A549 (cell line): ENCODE measurements around the gene PHF21A. TPM values are rescaled to one million over a fixed set of nuclear protein-coding genes. Genes with fewer than 3 reads are reported as not detected.
"Not testable (repeated sequence)": the region's sequence is repeated elsewhere in the genome, so short reads cannot be mapped to it uniquely, and the experiment has no call there.

Experiments
- ATAC-seq, 2 experiments: fragments of 200-7000 bp in 1 of 2; fragments of >200 bp in 1 of 2; cut with Nextera tagmentation in 1 of 2; cut with Tn5 transposase in 1 of 2; 3 replicates each; pipeline versions ENCODE4 v1.8.0 to v1.9.1; 2018 to 2020; ENCODE audit warnings: mild to moderate bottlenecking in 1 of 2, moderate library complexity in 1 of 2
- CTCF ChIA-PET: fragments of 300-600 bp; sonication (Branson Sonifier 250); formaldehyde crosslinking; extraction: SDS; loops from one replicate; lab custom pipeline; 2021; ENCODE audit warnings: antibody characterized with exemption, inconsistent platforms; lab: Yijun Ruan, JAX
- POLR2A ChIA-PET: fragments of 350-600 bp; formaldehyde crosslinking; extraction: SDS; loops from one replicate; lab custom pipeline; 2021; ENCODE audit warnings: antibody characterized with exemption, inconsistent platforms; lab: Yijun Ruan, JAX
- DNase-seq, 2 experiments: peaks; one replicate each; pipeline versions ENCODE4 v3.0.0 to v3.0.0-alpha.2; 2011 to 2016; ENCODE audit warnings: low read depth in 1 of 2, low spot score in 1 of 2
- FAIRE-seq: peaks from 2 replicates; lab custom pipeline; 2011; peaks lifted over from hg19 to GRCh38; lab: Jason Lieb, UNC
- H3K27ac ChIP-seq, 2 experiments: fragments of >200 bp; sonication (Bioruptor Twin); formaldehyde crosslinking; 3 replicates each; pipeline ENCODE4 v1.5.1; 2016 to 2017
- H3K4me1 ChIP-seq: fragments of >200 bp; sonication (Bioruptor Twin); formaldehyde crosslinking; 3 replicates; pipeline ENCODE4 v1.6.1; 2016
- H3K4me2 ChIP-seq: fragments of >200 bp; sonication (Bioruptor Twin); formaldehyde crosslinking; 3 replicates; pipeline ENCODE4 v1.6.1; 2016
- H3K4me3 ChIP-seq: fragments of >200 bp; sonication (Bioruptor Twin); formaldehyde crosslinking; 3 replicates; pipeline ENCODE4 v1.5.1; 2016
- H3K9me3 ChIP-seq: fragments of >200 bp; sonication (Bioruptor Twin); formaldehyde crosslinking; 3 replicates; pipeline ENCODE4 v1.6.1; 2016
- CHD4 ChIP-seq: fragments of 200-600 bp; sonication (generic); IDR thresholded peaks from 2 replicates; pipeline ENCODE4 v1.6.1; 2016; ENCODE audit warnings: antibody characterized with exemption, mild to moderate bottlenecking, borderline replicate concordance
- EHF ChIP-seq: fragments of 250-450 bp; sonication (Bioruptor Pico); IDR thresholded peaks from 2 replicates; pipeline ENCODE4 v1.5.0; 2020; ENCODE audit warnings: mild to moderate bottlenecking
- EHMT2 ChIP-seq: fragments of 200-600 bp; sonication (generic); IDR thresholded peaks from 2 replicates; pipeline ENCODE4 v1.6.1; 2016; ENCODE audit warnings: antibody characterized with exemption, low read depth, mild to moderate bottlenecking, moderate library complexity
- ESRRA ChIP-seq: fragments of 150-350 bp; IDR thresholded peaks from 2 replicates; pipeline ENCODE4 v1.6.1; 2014; ENCODE audit warnings: mild to moderate bottlenecking, low read length, borderline replicate concordance
- HOXB13 ChIP-seq: fragments of 250-450 bp; sonication (Bioruptor Pico); IDR thresholded peaks from 2 replicates; pipeline ENCODE4 v1.5.0; 2020; ENCODE audit warnings: low read depth, mild to moderate bottlenecking, moderate library complexity
- JUNB ChIP-seq: fragments of >200 bp; sonication (Bioruptor Twin); formaldehyde crosslinking; IDR thresholded peaks from 2 replicates; pipeline ENCODE4 v1.6.1; 2016
- MAFK ChIP-seq: fragments of 450-650 bp; IDR thresholded peaks from 2 replicates; pipeline ENCODE4 v1.6.1; 2014; ENCODE audit not compliant: partially characterized antibody
- NFE2L2 ChIP-seq: fragments of 150-350 bp; conservative IDR thresholded peaks from 2 replicates; pipeline ENCODE4 v1.6.1; 2014; ENCODE audit warnings: low read length
- RCOR1 ChIP-seq: fragments of 150-350 bp; IDR thresholded peaks from 2 replicates; pipeline ENCODE4 v1.6.1; 2014; ENCODE audit warnings: antibody characterized with exemption, low read length, low read depth
- RFX5 ChIP-seq: fragments of 450-650 bp; IDR thresholded peaks from 2 replicates; pipeline ENCODE4 v1.7.1; 2014; ENCODE audit warnings: antibody characterized with exemption, mild to moderate bottlenecking, moderate library complexity
- RNF2 ChIP-seq: fragments of 200-600 bp; sonication (generic); IDR thresholded peaks from 2 replicates; pipeline ENCODE4 v1.6.1; 2016; ENCODE audit warnings: low read depth, mild to moderate bottlenecking, antibody characterized with exemption, moderate library complexity, borderline replicate concordance
- SMC3 ChIP-seq: fragments of >200 bp; sonication (Bioruptor Twin); formaldehyde crosslinking; IDR thresholded peaks from 3 replicates; pipeline ENCODE4 v1.6.1; 2018; ENCODE audit warnings: inconsistent platforms
- SREBF2 ChIP-seq: fragments of 450-650 bp; IDR thresholded peaks from 2 replicates; pipeline ENCODE4 v1.6.1; 2014; ENCODE audit warnings: mild to moderate bottlenecking, moderate library complexity
- ZFP36 ChIP-seq: fragments of 450-650 bp; IDR thresholded peaks from 2 replicates; pipeline ENCODE4 v1.6.1; 2014; ENCODE audit warnings: borderline replicate concordance; ENCODE audit not compliant: partially characterized antibody
- ZSCAN20 ChIP-seq: fragments of 250-450 bp; sonication (Bioruptor Pico); IDR thresholded peaks from 2 replicates; pipeline ENCODE4 v1.8.0; 2022; ENCODE audit warnings: mild to moderate bottlenecking, moderate library complexity
- WGBS: methylation state at CpG from one replicate; pipeline ENCODE4 v1.1.6; 2017; ENCODE audit errors: missing lambda C conversion rate; 5-methylcytosine and 5-hydroxymethylcytosine counted together
- polyA plus RNA-seq, 4 experiments: library from polyadenylated mRNA; depleted of rRNA in 3 of 4; stranded (reverse); fragments of >200 nt; fragmentation: RNase III in 1 of 4; extraction: RNeasy Plus Mini Kit Qiagen cat#74134 plus additional on column Dnase treatment in 1 of 4; gene quantifications; 2 replicates in 3 of 4; 3 replicates in 1 of 4; pipeline ENCODE4 v1.2.3, GENCODE V29; 2011 to 2017
- TF ChIP-seq, protein P1 (sequence below): fragments of >200 bp; sonication (Bioruptor Twin); formaldehyde crosslinking; IDR thresholded peaks from 3 replicates; pipeline ENCODE4 v1.5.1; 2016
- TF ChIP-seq, protein P2 (sequence below): fragments of 150-350 bp; IDR thresholded peaks from 2 replicates; pipeline ENCODE4 v1.6.1; 2014; ENCODE audit warnings: low read depth, mild to moderate bottlenecking, low read length
- TF ChIP-seq, protein P3 (sequence below): fragments of >200 bp; sonication (Bioruptor Twin); formaldehyde crosslinking; IDR thresholded peaks from 3 replicates; pipeline ENCODE4 v1.6.1; 2016

The PHF21A gene
- polyA plus RNA-seq, 2 of the 4 experiments (the other 2 are of a cell fraction) = 20.0 to 31.9 TPM

GRCh38 chr11:45982656-45983470 lies 138.4 kb downstream of the PHF21A start (continued):
- TF ChIP-seq, protein P1, sequence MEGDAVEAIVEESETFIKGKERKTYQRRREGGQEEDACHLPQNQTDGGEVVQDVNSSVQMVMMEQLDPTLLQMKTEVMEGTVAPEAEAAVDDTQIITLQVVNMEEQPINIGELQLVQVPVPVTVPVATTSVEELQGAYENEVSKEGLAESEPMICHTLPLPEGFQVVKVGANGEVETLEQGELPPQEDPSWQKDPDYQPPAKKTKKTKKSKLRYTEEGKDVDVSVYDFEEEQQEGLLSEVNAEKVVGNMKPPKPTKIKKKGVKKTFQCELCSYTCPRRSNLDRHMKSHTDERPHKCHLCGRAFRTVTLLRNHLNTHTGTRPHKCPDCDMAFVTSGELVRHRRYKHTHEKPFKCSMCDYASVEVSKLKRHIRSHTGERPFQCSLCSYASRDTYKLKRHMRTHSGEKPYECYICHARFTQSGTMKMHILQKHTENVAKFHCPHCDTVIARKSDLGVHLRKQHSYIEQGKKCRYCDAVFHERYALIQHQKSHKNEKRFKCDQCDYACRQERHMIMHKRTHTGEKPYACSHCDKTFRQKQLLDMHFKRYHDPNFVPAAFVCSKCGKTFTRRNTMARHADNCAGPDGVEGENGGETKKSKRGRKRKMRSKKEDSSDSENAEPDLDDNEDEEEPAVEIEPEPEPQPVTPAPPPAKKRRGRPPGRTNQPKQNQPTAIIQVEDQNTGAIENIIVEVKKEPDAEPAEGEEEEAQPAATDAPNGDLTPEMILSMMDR = no peak
- TF ChIP-seq RCOR1 (no peak), RFX5 (no peak), ESRRA (no peak), EHF (CRISPR knock-in tag) (no peak), HOXB13 (CRISPR knock-in tag) (no peak)
- TF ChIP-seq, protein P2, sequence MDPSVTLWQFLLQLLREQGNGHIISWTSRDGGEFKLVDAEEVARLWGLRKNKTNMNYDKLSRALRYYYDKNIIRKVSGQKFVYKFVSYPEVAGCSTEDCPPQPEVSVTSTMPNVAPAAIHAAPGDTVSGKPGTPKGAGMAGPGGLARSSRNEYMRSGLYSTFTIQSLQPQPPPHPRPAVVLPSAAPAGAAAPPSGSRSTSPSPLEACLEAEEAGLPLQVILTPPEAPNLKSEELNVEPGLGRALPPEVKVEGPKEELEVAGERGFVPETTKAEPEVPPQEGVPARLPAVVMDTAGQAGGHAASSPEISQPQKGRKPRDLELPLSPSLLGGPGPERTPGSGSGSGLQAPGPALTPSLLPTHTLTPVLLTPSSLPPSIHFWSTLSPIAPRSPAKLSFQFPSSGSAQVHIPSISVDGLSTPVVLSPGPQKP = no peak

- H3K4me1 ChIP-seq, H3K4me2 ChIP-seq, H3K9me3 ChIP-seq, POLR2A ChIA-PET, FAIRE-seq, ATAC-seq, DNase-seq, H3K27ac ChIP-seq, H3K4me3 ChIP-seq: not testable (repeated sequence)
- WGBS = 93% methylated on average over 5 of the region's 5 CpGs
- CTCF ChIA-PET = interaction anchor here (2.5 kb wide), 1 partner anchor 16 kb away, joined by 13 read pairs; no protein-coding TSS in a partner anchor
These were observed 139.4 kb downstream of the PHF21A start for GRCh38 chr11:45981826-45982225.

GRCh38 chr11:45974806-45975205 lies 146.4 kb downstream of the PHF21A start:
- H3K9me3 ChIP-seq = no peaks in the 10 kb centered on the region
- no peak overlapping the region for H3K4me3 ChIP-seq
- POLR2A ChIA-PET = no interaction called here
- H3K4me2 ChIP-seq = no peak overlapping the region
- FAIRE-seq = no peak
- CTCF ChIA-PET = interaction anchor here (1.8 kb wide), 1 partner anchor 10 kb away, joined by 8 read pairs; no protein-coding TSS in a partner anchor
- no peak for ATAC-seq
- no peak for TF ChIP-seq RNF2
- H3K27ac ChIP-seq = no peak overlapping the region
- 100% methylated on average over 1 of the region's 1 CpG for WGBS
- DNase-seq = no peak
- H3K4me1 ChIP-seq = no peaks in the 10 kb centered on the region

DNA sequence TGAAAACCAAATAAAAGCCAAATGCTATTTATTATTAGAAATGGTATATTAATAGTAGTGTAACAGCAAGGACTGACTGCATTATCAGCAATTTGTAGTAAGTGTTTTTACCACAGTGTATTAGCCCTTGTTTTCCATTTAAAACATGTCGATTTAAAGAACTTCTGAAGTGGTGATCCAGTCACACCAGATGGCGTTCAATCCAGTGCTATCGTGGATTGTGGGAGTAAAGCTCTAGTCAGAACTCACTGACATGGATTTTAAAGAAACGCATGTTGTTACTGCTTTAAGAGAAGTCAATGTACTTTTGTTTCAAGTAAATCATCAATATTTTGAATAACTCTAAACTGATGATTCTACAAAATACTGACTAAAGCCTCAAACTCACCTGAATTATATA lies 147.7 kb downstream of the PHF21A start:
- ChIA-PET CTCF (interaction anchor here (1.4 to 1.8 kb wide), 2 partner anchors 8 to 9 kb away, joined by 3 to 8 read pairs; no protein-coding TSS in a partner anchor), POLR2A (no interaction called here)
- WGBS = 96% methylated on average over 4 of the region's 4 CpGs
- DNase-seq = no peak
- Histone ChIP-seq H3K4me3 (no peak overlapping the region), H3K27ac (no peak overlapping the region), H3K9me3 (no peaks in the 10 kb centered on the region), H3K4me1 (no peaks in the 10 kb centered on the region)
- ATAC-seq = no peak
- peak; percentile 30 for TF ChIP-seq MAFK
- no peak for TF ChIP-seq RNF2
- TF ChIP-seq, all 56 proteins: peak for 1
- peak; percentile 36 for FAIRE-seq
- H3K4me2 ChIP-seq = no peak overlapping the region

GRCh38 chr11:45968901-45969300 lies 152.4 kb downstream of the PHF21A start:
- ChIA-PET CTCF (interaction anchor here (0.8 to 1.9 kb wide), 3 partner anchors 11 to 38 kb away, joined by 4 to 9 read pairs (median 5); no protein-coding TSS in a partner anchor), POLR2A (no interaction called here)
- Histone ChIP-seq H3K27ac (no peak overlapping the region), H3K4me3 (no peak overlapping the region), H3K9me3 (no peaks in the 10 kb centered on the region), H3K4me1 (no peaks in the 10 kb centered on the region), H3K4me2 (no peak overlapping the region)
- 90% methylated on average over 2 of the region's 2 CpGs for WGBS
- TF ChIP-seq JUNB = no peak
- TF ChIP-seq ZFP36 = no peak
- TF ChIP-seq, protein P3, sequence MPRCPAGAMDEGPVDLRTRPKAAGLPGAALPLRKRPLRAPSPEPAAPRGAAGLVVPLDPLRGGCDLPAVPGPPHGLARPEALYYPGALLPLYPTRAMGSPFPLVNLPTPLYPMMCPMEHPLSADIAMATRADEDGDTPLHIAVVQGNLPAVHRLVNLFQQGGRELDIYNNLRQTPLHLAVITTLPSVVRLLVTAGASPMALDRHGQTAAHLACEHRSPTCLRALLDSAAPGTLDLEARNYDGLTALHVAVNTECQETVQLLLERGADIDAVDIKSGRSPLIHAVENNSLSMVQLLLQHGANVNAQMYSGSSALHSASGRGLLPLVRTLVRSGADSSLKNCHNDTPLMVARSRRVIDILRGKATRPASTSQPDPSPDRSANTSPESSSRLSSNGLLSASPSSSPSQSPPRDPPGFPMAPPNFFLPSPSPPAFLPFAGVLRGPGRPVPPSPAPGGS = no peak
- no peak for TF ChIP-seq SREBF2
- no peak for TF ChIP-seq NFE2L2
- no peak for TF ChIP-seq RFX5
- TF ChIP-seq RCOR1 = no peak
- no peak for TF ChIP-seq ZSCAN20
- TF ChIP-seq ESRRA = no peak
- no peak for TF ChIP-seq SMC3
- TF ChIP-seq, protein P1 = no peak
- TF ChIP-seq CHD4 = no peak
- no peak for TF ChIP-seq EHMT2
- no peak for DNase-seq
- ATAC-seq = no peak
- FAIRE-seq = no peak
